ENCODE results near the gene SNED1.

- TF ChIP-seq CTCF (IDR thresholded peaks at IDR 0.05; ENCODE audit: insufficient read depth, low read length), result no peak
- no peak for TF ChIP-seq SPI1 (IDR thresholded peaks at IDR 0.05; ENCODE audit: borderline replicate concordance, low read depth)
Observed at GRCh38 chr2:241000831-241001321, 2.5 kb downstream of the SNED1 start.
